Measurements from ENCODE around the gene CCT8.
"Not testable (repeated sequence)": the region's sequence is repeated elsewhere in the genome, so short reads cannot be mapped to it uniquely, and the experiment has no call there.

Gene CCT8

GRCh38 chr21:29017639-29018237 lies 55.7 kb downstream of the CCT8 start:
- DNase-seq: no peak

GRCh38 chr21:29011236-29011635 lies 62.2 kb downstream of the CCT8 start:
- DNase-seq: not testable (repeated sequence)

GRCh38 chr21:29008367-29008766 lies 65.1 kb downstream of the CCT8 start:
- no peak for DNase-seq

GRCh38 chr21:29007810-29008209 lies 65.6 kb downstream of the CCT8 start:
- DNase-seq: no peak

- DNase-seq: no peak
These were observed 66.3 kb downstream of the CCT8 start for GRCh38 chr21:29007135-29007534.

All from activated T-cell treated with anti-CD3 and anti-CD28 coated beads, Interleukin-2, amount 50 U/mL, for 48 hours (primary cell).